GM12878 (cell line): Measurements from ENCODE around the gene TRIP12. TPM values are rescaled to one million over a fixed set of nuclear protein-coding genes. Genes with fewer than 3 reads are reported as not detected.

ENCODE experiments used
- ATAC-seq: fragments of 200-7000 bp; cut with Tn5 transposase; 3 replicates; pipeline ENCODE4 v1.9.1; 2020; ENCODE audit warnings: mild to moderate bottlenecking, moderate library complexity
- BruUV-seq: library from RNA; stranded (reverse); fragments of 400-500 nt; replicated peaks from 2 replicates; lab custom pipeline; 2021; lab: Mats Ljungman, UMichigan
- CTCF ChIA-PET: fragments of 300-600 bp; sonication (Branson Sonifier 250); formaldehyde crosslinking; extraction: SDS; loops from one replicate; lab custom pipeline; 2021; ENCODE audit warnings: inconsistent platforms; lab: Yijun Ruan, JAX
- POLR2A ChIA-PET: fragments of 350-600 bp; formaldehyde crosslinking; extraction: SDS; loops from one replicate; lab custom pipeline; 2021; ENCODE audit warnings: inconsistent platforms; lab: Charles Lee
- RAD21 ChIA-PET: fragments of 300-600 bp; sonication (Branson Sonifier 250); formaldehyde crosslinking; loops from one replicate; lab custom pipeline; 2023; ENCODE audit warnings: antibody characterized with exemption; ENCODE audit not compliant: unreplicated experiment; lab: Charles Lee
- SMC1A ChIA-PET: fragments of 300-600 bp; sonication (Branson Sonifier 250); formaldehyde crosslinking; loops from one replicate; lab custom pipeline; 2023; ENCODE audit not compliant: unreplicated experiment, uncharacterized antibody; lab: Charles Lee
- DNase-seq: peaks from one replicate; pipeline ENCODE4 v3.0.0-alpha.2; 2011; ENCODE audit warnings: low read depth, low spot score
- FAIRE-seq: peaks from 3 replicates; lab custom pipeline; 2011; peaks lifted over from hg19 to GRCh38; lab: Jason Lieb, UNC
- H2AFZ ChIP-seq: 2 replicates; pipeline ENCODE4 v1.6.0; 2011; ENCODE audit warnings: low read depth, low read length, control low read depth; ENCODE audit not compliant: control insufficient read depth
- H3K27ac ChIP-seq: 2 replicates; pipeline ENCODE4 v1.5.1; 2011; ENCODE audit warnings: control low read depth; ENCODE audit not compliant: control insufficient read depth, insufficient read depth
- H3K27me3 ChIP-seq, 2 experiments: replicated peaks in 1 of 2; 2 replicates each; pipeline versions ENCODE4 v1.6.0 to v1.6.1; 2011; ENCODE audit warnings: low read length in 1 of 2; ENCODE audit not compliant: control insufficient read depth in 2 of 2, insufficient read depth in 2 of 2
- H3K36me3 ChIP-seq, 2 experiments: 2 replicates each; pipeline ENCODE4 v1.5.1; 2011; ENCODE audit warnings: low read length in 1 of 2; ENCODE audit not compliant: control insufficient read depth in 2 of 2, insufficient read depth in 2 of 2
- H3K4me1 ChIP-seq: 2 replicates; pipeline ENCODE4 v1.6.1; 2011; ENCODE audit warnings: mild to moderate bottlenecking, low read length, moderate library complexity, mixed read lengths; ENCODE audit not compliant: control insufficient read depth, insufficient read depth
- H3K4me2 ChIP-seq: 2 replicates; pipeline ENCODE4 v1.6.0; 2011; ENCODE audit warnings: control low read depth; ENCODE audit not compliant: control insufficient read depth, insufficient read depth
- H3K4me3 ChIP-seq: fragments of 200-600 bp; sonication (generic); 2 replicates; pipeline ENCODE4 v1.5.1; 2016
- H3K79me2 ChIP-seq: 2 replicates; pipeline ENCODE4 v1.6.0; 2011; ENCODE audit warnings: low read length; ENCODE audit not compliant: control insufficient read depth, insufficient read depth
- H3K9ac ChIP-seq: 2 replicates; pipeline ENCODE4 v1.8.0; 2011; ENCODE audit warnings: low read length, control low read depth, mixed read lengths; ENCODE audit not compliant: control insufficient read depth, insufficient read depth
- H3K9me3 ChIP-seq: replicated peaks from 3 replicates; pipeline ENCODE4 v1.5.1; 2011; ENCODE audit warnings: mild to moderate bottlenecking, low read length; ENCODE audit not compliant: control insufficient read depth, insufficient read depth
- H4K20me1 ChIP-seq: 2 replicates; pipeline ENCODE4 v1.6.0; 2011; ENCODE audit not compliant: control insufficient read depth, insufficient read depth
- CHD4 ChIP-seq: fragments of 200-600 bp; sonication (generic); IDR thresholded peaks from 2 replicates; pipeline ENCODE4 v1.6.1; 2016; ENCODE audit warnings: mild to moderate bottlenecking
- TBL1XR1 ChIP-seq: IDR thresholded peaks from 2 replicates; pipeline ENCODE4 v1.6.1; 2012; ENCODE audit warnings: low read depth, low read length, improper control_type of control experiment
- whole genome bisulfite sequencing: methylation state at CpG from one replicate; pipeline ENCODE4 v1.1.6; 2016; ENCODE audit warnings: low lambda C conversion rate; ENCODE audit not compliant: insufficient replicate concordance, insufficient coverage; ENCODE audit errors: missing lambda C conversion rate; 5-methylcytosine and 5-hydroxymethylcytosine counted together
- in situ Hi-C: fragments of 300-500 bp; cut with MboI; formaldehyde crosslinking; loops from 9 replicates; pipeline ENCODE4 v1.14.3; 2018; ENCODE audit warnings: mixed read lengths
- intact Hi-C: fragments of 100-400 bp; cut with micrococcal nuclease; formaldehyde crosslinking; loops from one replicate; pipeline ENCODE4 v1.14.2; 2022; ENCODE audit not compliant: unreplicated experiment
- polyA plus RNA-seq, 11 experiments: library from polyadenylated mRNA; depleted of rRNA in 4 of 11; unstranded in 6 of 11; stranded (reverse) in 5 of 11; fragments of >200 nt; fragmentation: Nextera tagmentation in 4 of 11; fragmentation: Illumina TruSeq in 1 of 11; extraction: Ambion mirVana in 4 of 11; extraction: Trizol in 1 of 11; gene quantifications; 1 replicate in 1 of 11; 2 replicates in 10 of 11; pipeline versions ENCODE4 v1.2.1 to v1.2.3, GENCODE V29; 2011 to 2016; ENCODE audit warnings: inconsistent platforms in 2 of 11, missing spikeins in 2 of 11, low read depth in 1 of 11
- total RNA-seq, 4 experiments: library from RNA; depleted of rRNA in 3 of 4; stranded (reverse); fragments of >200 nt in 3 of 4; fragmentation: Illumina TruSeq in 1 of 4; extraction: Trizol in 1 of 4; gene quantifications; 2 replicates each; pipeline versions ENCODE4 v1.2.1 to v1.2.3, GENCODE V29; 2013 to 2021
- TF ChIP-seq, protein P1 (sequence below): fragments of 450-650 bp; conservative IDR thresholded peaks from 2 replicates; pipeline ENCODE4 v1.6.1; 2017; ENCODE audit warnings: mild to moderate bottlenecking, moderate library complexity

Gene TRIP12
- total and polyA plus RNA-seq, 10 of the 15 experiments (the other 5 are each of a cell fraction or from before 2014, with no cell fraction given): 23.1 to 207 (median 97.0) TPM

DNA sequence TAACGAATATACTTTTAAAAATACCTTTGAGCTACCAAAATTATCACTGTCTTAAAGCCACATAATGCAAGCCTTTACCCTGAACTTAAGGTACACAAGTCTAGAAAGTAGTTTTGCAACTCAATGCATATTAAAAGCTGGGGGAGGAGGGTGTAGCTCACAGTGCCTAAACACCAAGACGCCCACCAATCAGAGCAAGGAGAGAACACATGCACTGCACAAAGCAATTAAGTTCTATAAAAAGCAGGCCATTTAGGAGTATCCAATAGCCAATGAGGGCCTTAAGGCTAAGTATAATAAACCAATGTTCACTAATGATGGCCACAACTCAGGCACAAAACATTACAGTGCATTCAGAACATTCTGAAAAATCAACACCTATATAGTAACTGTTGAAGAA is 16.2 kb downstream of the TRIP12 start:
- no peaks in the 10 kb centered on the region for H4K20me1 ChIP-seq
- no TSS peak for BruUV-seq
- H3K79me2 ChIP-seq: peaks cover 80% of the 10 kb centered on the region

More for the DNA sequence above, 16.2 kb downstream of the TRIP12 start:
- ChIA-PET RAD21 (interaction anchor here (0.7 to 1.3 kb wide), 2 partner anchors 39 to 105 kb away, joined by 3 read pairs; no protein-coding TSS in a partner anchor), SMC1A (interaction anchor here (1.0 to 1.2 kb wide), 2 partner anchors 14 to 104 kb away, joined by 3 to 4 read pairs; no protein-coding TSS in a partner anchor), CTCF (interaction anchor here (1.0 to 1.5 kb wide), 2 partner anchors 9 to 125 kb away, joined by 3 to 6 read pairs; no protein-coding TSS in a partner anchor), POLR2A (interaction anchor here (0.6 to 0.7 kb wide), 2 partner anchors 41 to 1870 kb away, joined by 3 to 4 read pairs; no protein-coding TSS in a partner anchor)
- ATAC-seq (no peak), FAIRE-seq (no peak), DNase-seq (no peak)
- Histone ChIP-seq H3K9ac (no peak overlapping the region), H3K4me2 (no peak overlapping the region), H3K27ac (no peak overlapping the region), H3K27me3 (no peaks in the 10 kb centered on the region), H2AFZ (no peak overlapping the region), H3K4me3 (no peak overlapping the region), H3K4me1 (peaks cover 11% of the 10 kb centered on the region), H3K36me3 (peaks cover 5 to 25% of the 10 kb centered on the region in 2 experiments), H3K9me3 (no peaks in the 10 kb centered on the region)
- intact Hi-C loops: no loop called here
- in situ Hi-C loops: no loop called here
- 100% methylated on average over 2 of the region's 2 CpGs for WGBS
- TF ChIP-seq, protein P1, sequence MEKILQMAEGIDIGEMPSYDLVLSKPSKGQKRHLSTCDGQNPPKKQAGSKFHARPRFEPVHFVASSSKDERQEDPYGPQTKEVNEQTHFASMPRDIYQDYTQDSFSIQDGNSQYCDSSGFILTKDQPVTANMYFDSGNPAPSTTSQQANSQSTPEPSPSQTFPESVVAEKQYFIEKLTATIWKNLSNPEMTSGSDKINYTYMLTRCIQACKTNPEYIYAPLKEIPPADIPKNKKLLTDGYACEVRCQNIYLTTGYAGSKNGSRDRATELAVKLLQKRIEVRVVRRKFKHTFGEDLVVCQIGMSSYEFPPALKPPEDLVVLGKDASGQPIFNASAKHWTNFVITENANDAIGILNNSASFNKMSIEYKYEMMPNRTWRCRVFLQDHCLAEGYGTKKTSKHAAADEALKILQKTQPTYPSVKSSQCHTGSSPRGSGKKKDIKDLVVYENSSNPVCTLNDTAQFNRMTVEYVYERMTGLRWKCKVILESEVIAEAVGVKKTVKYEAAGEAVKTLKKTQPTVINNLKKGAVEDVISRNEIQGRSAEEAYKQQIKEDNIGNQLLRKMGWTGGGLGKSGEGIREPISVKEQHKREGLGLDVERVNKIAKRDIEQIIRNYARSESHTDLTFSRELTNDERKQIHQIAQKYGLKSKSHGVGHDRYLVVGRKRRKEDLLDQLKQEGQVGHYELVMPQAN: no peak
- TF ChIP-seq TBL1XR1 (no peak), CHD4 (no peak)
